GM10847 (cell line): ENCODE results near the gene ACOT13.

Source experiments
- POLR2A ChIP-seq: IDR thresholded peaks from 2 replicates; pipeline ENCODE4 v1.6.1; 2011; ENCODE audit not compliant: insufficient read length; ENCODE audit errors: extremely low read depth

ACOT13 gene

GRCh38 chr6:24718449-24719124 is 51.7 kb downstream of the ACOT13 start:
- TF ChIP-seq POLR2A: no peak

GRCh38 chr6:24719125-24719971 is 52.5 kb downstream of the ACOT13 start, which contains the start of gene C6orf62:
Gene C6orf62 (minus strand): TSS chr6:24719154. CDS start chr6:24718668, 486 bp downstream.
- no peak for TF ChIP-seq POLR2A

- peak; percentile 50 for TF ChIP-seq POLR2A
Measured at GRCh38 chr6:24720131-24720603, 53.3 kb downstream of the ACOT13 start.

GRCh38 chr6:24720604-24721460 is 54.0 kb downstream of the ACOT13 start:
- TF ChIP-seq POLR2A: peak; percentile 97

GRCh38 chr6:24721461-24722215 is 54.8 kb downstream of the ACOT13 start:
- TF ChIP-seq POLR2A: peak; percentile 79

- no peak for TF ChIP-seq POLR2A
Measured at GRCh38 chr6:24723270-24723669, 56.4 kb downstream of the ACOT13 start.

GRCh38 chr6:24734166-24734565 is 67.3 kb downstream of the ACOT13 start:
- TF ChIP-seq POLR2A: no peak

GRCh38 chr6:24738741-24739140 is 71.9 kb downstream of the ACOT13 start:
- no peak for TF ChIP-seq POLR2A

GRCh38 chr6:24740861-24741260 is 74.0 kb downstream of the ACOT13 start:
- TF ChIP-seq POLR2A: no peak

- no peak for TF ChIP-seq POLR2A
Measured at GRCh38 chr6:24742216-24742738, 75.4 kb downstream of the ACOT13 start.

GRCh38 chr6:24743265-24743943 is 76.5 kb downstream of the ACOT13 start:
- TF ChIP-seq POLR2A: no peak

GRCh38 chr6:24743944-24744335 is 77.1 kb downstream of the ACOT13 start:
- no peak for TF ChIP-seq POLR2A

- no peak for TF ChIP-seq POLR2A
Measured at GRCh38 chr6:24744911-24745310, 78.0 kb downstream of the ACOT13 start.

GRCh38 chr6:24749297-24749696 is 82.4 kb downstream of the ACOT13 start:
- no peak for TF ChIP-seq POLR2A
